ENCODE measurements around the gene BAG5. TPM values are rescaled to one million over a fixed set of nuclear protein-coding genes. Genes with fewer than 3 reads are reported as not detected.
A peak's percentile ranks its signal among the peaks of the same experiment; 100 is the strongest.
"Not testable (repeated sequence)": the region's sequence is repeated elsewhere in the genome, so short reads cannot be mapped to it uniquely, and the experiment has no call there.

BAG5 gene
- total and polyA plus RNA-seq, 7 donors: 13.2 to 27.1 (median 18.6) TPM

GRCh38 chr14:103526247-103526913 is 36.1 kb downstream of the BAG5 start:
- H3K27me3 ChIP-seq: no peaks in the 10 kb centered on the region
- peak overlapping the region in 3 of 4 donors; percentile 92 to 98 (median 94) for H3K27ac ChIP-seq
- no peak for DNase-seq
- H3K36me3 ChIP-seq: peaks cover 0 to 9% (median 3%) of the 10 kb centered on the region in 4 donors
- no peak overlapping the region for H3K4me3 ChIP-seq
- 38 to 65% methylated on average over 8 of the region's 8 CpGs for WGBS, 2 donors
- intact Hi-C loops (cut with DNase I): no loop called here
- TF ChIP-seq POLR2A (IDR thresholded peaks at IDR 0.05) (no peak), POLR2AphosphoS5 (IDR thresholded peaks at IDR 0.05) (no peak)
- H3K4me1 ChIP-seq: peaks cover 0 to 76% (median 68%) of the 10 kb centered on the region in 4 donors
- no peaks in the 10 kb centered on the region for H3K9me3 ChIP-seq

GRCh38 chr14:103525430-103526246 is 36.8 kb downstream of the BAG5 start:
- Histone ChIP-seq H3K4me1 (peaks cover 0 to 73% (median 64%) of the 10 kb centered on the region in 4 donors), H3K27ac (peak overlapping the region in 3 of 4 donors; percentile 92 to 98 (median 94))
- H3K9me3 ChIP-seq; H3K36me3 ChIP-seq; DNase-seq; intact Hi-C loops (cut with DNase I); H3K27me3 ChIP-seq; H3K4me3 ChIP-seq: not testable (repeated sequence)
- 36 to 66% methylated on average over 17 of the region's 17 CpGs for WGBS, 2 donors

DNA sequence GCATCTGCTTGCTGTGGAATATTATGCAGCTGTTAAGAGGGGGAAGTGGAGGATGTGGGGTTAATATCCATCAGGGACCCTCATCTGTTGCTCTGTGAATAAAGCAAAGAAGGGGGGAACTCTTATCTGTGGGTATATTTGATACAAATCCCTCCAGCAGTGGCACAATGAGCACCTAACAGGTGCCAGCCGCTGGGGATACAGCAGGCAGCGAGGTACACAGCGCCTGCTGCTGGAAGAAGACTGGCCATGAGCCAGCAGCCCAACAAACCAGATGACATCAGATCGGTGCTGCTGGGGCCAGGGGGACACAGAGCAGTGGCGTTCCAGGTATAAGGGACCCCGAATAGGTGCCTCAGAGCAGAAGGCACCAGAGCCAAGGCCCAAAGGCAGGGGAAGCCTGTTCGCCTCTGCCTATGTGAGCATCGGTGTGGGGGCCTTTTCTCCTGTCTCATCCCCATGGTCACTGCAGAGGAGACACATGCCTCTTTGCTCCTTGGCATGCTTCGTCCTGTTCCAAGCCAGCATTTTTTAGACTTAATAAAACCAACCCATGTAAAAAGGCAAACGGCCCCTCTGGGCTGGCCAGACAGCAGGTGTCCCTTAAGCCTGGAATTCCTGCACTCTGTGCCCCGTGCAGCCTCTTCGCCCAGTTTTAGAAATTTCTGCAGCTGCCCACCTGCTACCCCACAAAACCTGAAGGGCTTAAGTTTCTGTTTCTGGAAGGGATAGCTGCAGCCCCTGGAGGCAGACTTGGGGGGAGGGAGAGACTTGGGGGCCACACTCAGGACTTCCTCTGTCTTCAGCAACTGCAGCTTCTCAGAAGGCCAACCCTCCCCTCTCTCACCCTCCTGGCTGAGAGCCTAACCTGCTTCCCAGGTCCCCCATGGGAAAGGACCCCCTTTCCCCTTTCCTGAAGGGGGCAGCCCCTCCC is 38.2 kb downstream of the BAG5 start:
- 62 to 79% methylated on average over 12 of the region's 12 CpGs for WGBS, 2 donors
- Histone ChIP-seq H3K4me3 (no peak overlapping the region), H3K27me3 (no peaks in the 10 kb centered on the region), H3K9me3 (no peaks in the 10 kb centered on the region), H3K4me1 (peaks cover 0 to 73% (median 64%) of the 10 kb centered on the region in 4 donors), H3K27ac (peak overlapping the region in 3 of 4 donors; percentile 92 to 98 (median 94)), H3K36me3 (peaks cover 5 to 12% (median 11%) of the 10 kb centered on the region in 4 donors)
- DNase-seq: no peak
- TF ChIP-seq, protein P1, sequence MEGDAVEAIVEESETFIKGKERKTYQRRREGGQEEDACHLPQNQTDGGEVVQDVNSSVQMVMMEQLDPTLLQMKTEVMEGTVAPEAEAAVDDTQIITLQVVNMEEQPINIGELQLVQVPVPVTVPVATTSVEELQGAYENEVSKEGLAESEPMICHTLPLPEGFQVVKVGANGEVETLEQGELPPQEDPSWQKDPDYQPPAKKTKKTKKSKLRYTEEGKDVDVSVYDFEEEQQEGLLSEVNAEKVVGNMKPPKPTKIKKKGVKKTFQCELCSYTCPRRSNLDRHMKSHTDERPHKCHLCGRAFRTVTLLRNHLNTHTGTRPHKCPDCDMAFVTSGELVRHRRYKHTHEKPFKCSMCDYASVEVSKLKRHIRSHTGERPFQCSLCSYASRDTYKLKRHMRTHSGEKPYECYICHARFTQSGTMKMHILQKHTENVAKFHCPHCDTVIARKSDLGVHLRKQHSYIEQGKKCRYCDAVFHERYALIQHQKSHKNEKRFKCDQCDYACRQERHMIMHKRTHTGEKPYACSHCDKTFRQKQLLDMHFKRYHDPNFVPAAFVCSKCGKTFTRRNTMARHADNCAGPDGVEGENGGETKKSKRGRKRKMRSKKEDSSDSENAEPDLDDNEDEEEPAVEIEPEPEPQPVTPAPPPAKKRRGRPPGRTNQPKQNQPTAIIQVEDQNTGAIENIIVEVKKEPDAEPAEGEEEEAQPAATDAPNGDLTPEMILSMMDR (IDR thresholded peaks at IDR 0.05): no peak
- TF ChIP-seq POLR2AphosphoS5 (IDR thresholded peaks at IDR 0.05): no peak
- no peak for TF ChIP-seq POLR2A (IDR thresholded peaks at IDR 0.05)
- no peak for TF ChIP-seq EP300 (IDR thresholded peaks at IDR 0.05)
- intact Hi-C loops (cut with DNase I): no loop called here

DNA sequence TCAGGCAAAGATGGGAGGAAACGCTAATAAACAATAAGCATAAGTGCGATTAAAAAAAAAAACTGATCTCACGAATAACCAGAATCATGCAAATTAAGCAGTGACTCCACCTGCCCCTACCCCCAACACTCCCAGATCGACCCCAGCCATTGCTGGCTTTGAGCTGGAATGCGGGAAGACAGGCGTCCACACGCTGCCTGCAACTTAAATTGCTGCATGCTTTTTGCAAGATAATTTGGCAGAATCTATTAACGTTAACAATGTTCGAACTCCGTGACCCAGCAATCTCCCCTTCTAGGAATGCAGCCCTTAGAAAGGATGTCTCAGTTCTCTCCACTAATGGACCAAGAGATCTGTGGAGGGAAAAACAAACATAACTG is 38.9 kb downstream of the BAG5 start:
- Histone ChIP-seq H3K27me3 (no peaks in the 10 kb centered on the region), H3K27ac (peak overlapping the region in 3 of 4 donors; percentile 92 to 98 (median 94)), H3K36me3 (peaks cover 5 to 12% (median 11%) of the 10 kb centered on the region in 4 donors), H3K9me3 (no peaks in the 10 kb centered on the region), H3K4me3 (peak overlapping the region in 3 of 4 donors; percentile 64 to 85 (median 73)), H3K4me1 (peaks cover 0 to 77% (median 68%) of the 10 kb centered on the region in 4 donors)
- intact Hi-C loops (cut with DNase I): no loop called here
- no peak for TF ChIP-seq EP300 (IDR thresholded peaks at IDR 0.05)
- TF ChIP-seq, protein P1 (IDR thresholded peaks at IDR 0.05): no peak
- no peak for DNase-seq
- WGBS, 2 donors: 68 to 79% methylated on average over 10 of the region's 10 CpGs

- intact Hi-C loops (cut with DNase I): no loop called here
- Histone ChIP-seq H3K27me3 (no peaks in the 10 kb centered on the region), H3K36me3 (peaks cover 5 to 12% (median 11%) of the 10 kb centered on the region in 4 donors), H3K4me1 (peaks cover 0 to 77% (median 68%) of the 10 kb centered on the region in 4 donors), H3K4me3 (peak within 1 kb of the TSS; percentile 64 to 85 (median 78)), H3K9me3 (no peaks in the 10 kb centered on the region), H3K27ac (peak within 1 kb of the TSS; percentile 86 to 98 (median 93))
- TF ChIP-seq POLR2A (IDR thresholded peaks at IDR 0.05): peak; percentile 26 to 37
- TF ChIP-seq, protein P1 (IDR thresholded peaks at IDR 0.05): no peak
- peak; percentile 80 to 95 (median 90) for TF ChIP-seq POLR2AphosphoS5 (IDR thresholded peaks at IDR 0.05)
- DNase-seq: peak; percentile 93
- 5 to 6% methylated on average over 107 of the region's 107 CpGs for WGBS, 2 donors
Observed at GRCh38 chr14:103522649-103523574, 39.5 kb downstream of the BAG5 start, which contains the start of gene CKB. Gene CKB, minus strand, starts transcription at chr14:103522830. Its CDS starts 337 bp downstream, at chr14:103522493.

Data from sigmoid colon (tissue), 7 donors.